Loucy (cell line): ENCODE measurements around the gene DTNB.

Experiments used
- CTCF ChIP-seq: fragments of 200-600 bp; sonication (generic); conservative IDR thresholded peaks from 2 replicates; pipeline ENCODE4 v1.5.1; 2014; ENCODE audit warnings: mild to moderate bottlenecking, antibody characterized with exemption, low read length
- EZH2phosphoT487 ChIP-seq: fragments of 200-600 bp; IDR thresholded peaks from 2 replicates; pipeline ENCODE4 v1.6.1; 2018; ENCODE audit warnings: antibody characterized with exemption, mild to moderate bottlenecking, moderate library complexity, borderline replicate concordance

DNA sequence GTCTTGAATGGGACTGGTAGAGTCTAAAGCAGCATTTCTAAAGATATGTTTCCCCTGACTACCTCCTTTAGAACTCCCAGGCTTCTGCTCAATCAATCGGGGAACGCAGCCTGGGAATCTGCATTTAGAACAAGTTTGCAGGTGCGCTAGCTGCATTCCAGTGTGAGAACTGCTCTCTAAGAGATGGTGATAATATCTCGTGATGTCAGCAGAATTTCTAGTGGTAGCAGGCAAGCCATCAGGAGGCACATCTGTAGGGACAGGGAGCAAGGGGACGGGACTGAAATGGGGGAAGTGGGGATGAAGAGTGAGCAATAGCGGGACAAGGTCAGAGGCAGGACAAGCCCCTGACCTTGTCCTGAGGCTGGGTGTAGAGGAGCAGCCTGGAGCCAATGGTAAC, 211.4 kb downstream of the DTNB start:
- TF ChIP-seq CTCF = no peak
- TF ChIP-seq EZH2phosphoT487 = no peak
